Measurements from ENCODE around the gene DDI2.

DNA sequence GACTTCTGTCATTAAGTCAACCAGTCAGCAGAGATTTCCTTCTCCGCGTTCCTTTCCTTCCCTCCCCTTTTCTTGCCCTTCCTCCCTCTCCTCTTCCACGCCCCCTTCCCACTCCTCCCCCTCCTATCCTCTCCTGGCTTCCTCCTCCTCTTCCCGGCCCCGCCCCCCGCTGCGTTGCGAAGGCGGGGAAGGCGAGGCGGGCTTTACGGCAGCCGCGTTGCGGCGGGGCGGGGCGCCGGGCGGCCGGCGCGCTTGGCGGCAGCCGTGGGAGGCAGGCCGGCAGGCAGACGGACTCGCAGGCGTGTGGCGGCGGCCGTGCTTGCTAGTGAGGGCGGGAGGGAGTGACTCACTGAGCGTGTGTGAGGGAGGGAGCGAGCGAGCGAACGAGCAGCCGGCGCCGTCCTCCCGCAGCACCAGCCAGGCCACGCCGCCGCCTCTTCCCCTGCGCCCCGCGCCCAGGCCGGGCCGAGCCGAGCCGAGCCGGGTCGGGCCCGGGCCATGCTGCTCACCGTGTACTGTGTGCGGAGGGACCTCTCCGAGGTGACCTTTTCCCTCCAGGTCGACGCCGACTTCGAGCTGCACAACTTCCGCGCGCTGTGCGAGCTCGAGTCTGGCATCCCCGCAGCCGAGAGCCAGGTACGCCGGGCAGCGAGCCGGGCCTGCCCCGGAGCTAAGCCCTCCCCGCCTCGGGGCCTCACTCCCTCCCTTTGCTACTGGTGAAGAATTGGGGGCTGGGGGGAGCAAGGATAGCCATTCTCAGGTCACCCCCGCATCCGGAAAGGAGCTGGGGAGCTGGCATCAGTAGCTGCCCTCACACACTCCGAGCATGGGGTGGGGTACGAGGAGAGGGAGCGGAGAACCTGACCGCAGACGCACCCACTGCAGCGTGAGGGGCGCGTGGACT, at the start of gene DDI2:
- TF ChIP-seq EZH2 (IDR thresholded peaks at IDR 0.05; ENCODE audit: borderline replicate concordance, low read depth, low read length, severe bottlenecking) = no peak
- TF ChIP-seq, protein P1, sequence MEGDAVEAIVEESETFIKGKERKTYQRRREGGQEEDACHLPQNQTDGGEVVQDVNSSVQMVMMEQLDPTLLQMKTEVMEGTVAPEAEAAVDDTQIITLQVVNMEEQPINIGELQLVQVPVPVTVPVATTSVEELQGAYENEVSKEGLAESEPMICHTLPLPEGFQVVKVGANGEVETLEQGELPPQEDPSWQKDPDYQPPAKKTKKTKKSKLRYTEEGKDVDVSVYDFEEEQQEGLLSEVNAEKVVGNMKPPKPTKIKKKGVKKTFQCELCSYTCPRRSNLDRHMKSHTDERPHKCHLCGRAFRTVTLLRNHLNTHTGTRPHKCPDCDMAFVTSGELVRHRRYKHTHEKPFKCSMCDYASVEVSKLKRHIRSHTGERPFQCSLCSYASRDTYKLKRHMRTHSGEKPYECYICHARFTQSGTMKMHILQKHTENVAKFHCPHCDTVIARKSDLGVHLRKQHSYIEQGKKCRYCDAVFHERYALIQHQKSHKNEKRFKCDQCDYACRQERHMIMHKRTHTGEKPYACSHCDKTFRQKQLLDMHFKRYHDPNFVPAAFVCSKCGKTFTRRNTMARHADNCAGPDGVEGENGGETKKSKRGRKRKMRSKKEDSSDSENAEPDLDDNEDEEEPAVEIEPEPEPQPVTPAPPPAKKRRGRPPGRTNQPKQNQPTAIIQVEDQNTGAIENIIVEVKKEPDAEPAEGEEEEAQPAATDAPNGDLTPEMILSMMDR (IDR thresholded peaks at IDR 0.05; ENCODE audit: borderline replicate concordance, extremely low read depth, low read length, poor library complexity, severe bottlenecking) = no peak
